HFF-Myc (cell line): ENCODE results near the gene OR52B6.

Source experiments
- DNase-seq: peaks from one replicate; pipeline ENCODE4 v3.0.0-alpha.2; 2011; ENCODE audit warnings: low read depth; ENCODE audit errors: extremely low read depth
- H3K4me3 ChIP-seq: replicated peaks from 2 replicates; pipeline ENCODE4 v1.5.1; 2011; ENCODE audit warnings: low read depth, mild to moderate bottlenecking, control low read depth, low read length
- CTCF ChIP-seq: IDR thresholded peaks from 2 replicates; pipeline ENCODE4 v1.5.1; 2012; ENCODE audit warnings: mild to moderate bottlenecking, low read depth, low read length, control low read depth; ENCODE audit errors: missing control alignments

Gene OR52B6

GRCh38 chr11:5605849-5606248, 25.2 kb downstream of the OR52B6 start:
- DNase-seq: no peak
- TF ChIP-seq CTCF: no peak
- no peak overlapping the region for H3K4me3 ChIP-seq

GRCh38 chr11:5608808-5609207, 28.1 kb downstream of the OR52B6 start:
- no peak overlapping the region for H3K4me3 ChIP-seq
- TF ChIP-seq CTCF: no peak
- DNase-seq: no peak

GRCh38 chr11:5610446-5610845, 29.8 kb downstream of the OR52B6 start:
- TF ChIP-seq CTCF: no peak
- H3K4me3 ChIP-seq: no peak overlapping the region
- no peak for DNase-seq

GRCh38 chr11:5611627-5612026, 30.9 kb downstream of the OR52B6 start:
- TF ChIP-seq CTCF: no peak
- no peak for DNase-seq
- H3K4me3 ChIP-seq: no peak overlapping the region

- no peak overlapping the region for H3K4me3 ChIP-seq
- TF ChIP-seq CTCF: no peak
- no peak for DNase-seq
Measured at GRCh38 chr11:5618807-5619206, 38.1 kb downstream of the OR52B6 start.

- DNase-seq: no peak
- H3K4me3 ChIP-seq: no peak overlapping the region
- TF ChIP-seq CTCF: no peak
Measured at GRCh38 chr11:5620651-5621521, 40.2 kb downstream of the OR52B6 start.
